Measurements from ENCODE around the gene OR5H2.

DNA sequence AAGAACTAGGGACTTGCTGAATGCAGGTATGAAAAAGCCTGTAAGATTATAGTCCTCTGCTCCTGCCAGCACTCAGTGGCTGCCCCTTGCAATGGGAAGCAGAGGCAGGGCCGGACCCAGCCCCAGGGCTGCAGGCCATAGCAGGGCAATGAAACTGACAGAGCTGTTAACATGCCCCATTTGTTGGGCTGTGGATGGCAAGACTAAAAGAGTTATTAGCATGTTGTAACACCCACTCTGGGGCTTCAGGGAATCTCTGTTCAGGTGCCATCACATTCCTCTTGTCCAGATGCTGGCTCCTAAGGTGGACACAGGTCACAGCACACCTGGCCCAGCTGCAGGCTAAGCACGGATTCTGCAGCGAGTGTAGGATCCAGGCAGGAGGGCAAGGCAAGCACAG lies 7.4 kb upstream of the OR5H2 start:
- TF ChIP-seq, protein P1, sequence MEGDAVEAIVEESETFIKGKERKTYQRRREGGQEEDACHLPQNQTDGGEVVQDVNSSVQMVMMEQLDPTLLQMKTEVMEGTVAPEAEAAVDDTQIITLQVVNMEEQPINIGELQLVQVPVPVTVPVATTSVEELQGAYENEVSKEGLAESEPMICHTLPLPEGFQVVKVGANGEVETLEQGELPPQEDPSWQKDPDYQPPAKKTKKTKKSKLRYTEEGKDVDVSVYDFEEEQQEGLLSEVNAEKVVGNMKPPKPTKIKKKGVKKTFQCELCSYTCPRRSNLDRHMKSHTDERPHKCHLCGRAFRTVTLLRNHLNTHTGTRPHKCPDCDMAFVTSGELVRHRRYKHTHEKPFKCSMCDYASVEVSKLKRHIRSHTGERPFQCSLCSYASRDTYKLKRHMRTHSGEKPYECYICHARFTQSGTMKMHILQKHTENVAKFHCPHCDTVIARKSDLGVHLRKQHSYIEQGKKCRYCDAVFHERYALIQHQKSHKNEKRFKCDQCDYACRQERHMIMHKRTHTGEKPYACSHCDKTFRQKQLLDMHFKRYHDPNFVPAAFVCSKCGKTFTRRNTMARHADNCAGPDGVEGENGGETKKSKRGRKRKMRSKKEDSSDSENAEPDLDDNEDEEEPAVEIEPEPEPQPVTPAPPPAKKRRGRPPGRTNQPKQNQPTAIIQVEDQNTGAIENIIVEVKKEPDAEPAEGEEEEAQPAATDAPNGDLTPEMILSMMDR (IDR thresholded peaks at IDR 0.05) = no peak
- TF ChIP-seq POLR2A (IDR thresholded peaks at IDR 0.05) = no peak

All from adrenal gland (tissue), 5 donors.